ENCODE results near the gene CTSV. TPM values are rescaled to one million over a fixed set of nuclear protein-coding genes. Genes with fewer than 3 reads are reported as not detected.
"Not testable (repeated sequence)": the region's sequence is repeated elsewhere in the genome, so short reads cannot be mapped to it uniquely, and the experiment has no call there.

CTSV gene
- total RNA-seq, 1 donor, result 0.18 TPM

GRCh38 chr9:97041898-97042297 lies 3.0 kb upstream of the CTSV start:
- no peak for TF ChIP-seq CTCF (IDR thresholded peaks at IDR 0.05; ENCODE audit: insufficient read depth, low read length)
- H3K4me3 ChIP-seq (ENCODE audit: low read depth, low read length), result no peak overlapping the region
- no peak for DNase-seq (ENCODE audit: low read depth)

GRCh38 chr9:97039514-97039860 lies 545 bp upstream of the CTSV start:
- H3K4me3 ChIP-seq (ENCODE audit: low read depth, low read length), result peak overlapping the region; percentile 66
- TF ChIP-seq CTCF (IDR thresholded peaks at IDR 0.05; ENCODE audit: insufficient read depth, low read length), result no peak
- DNase-seq (ENCODE audit: low read depth), result peak; percentile 55

GRCh38 chr9:97023505-97023904 lies 15.4 kb downstream of the CTSV start:
- DNase-seq (ENCODE audit: low read depth); H3K4me3 ChIP-seq (ENCODE audit: low read depth, low read length): not testable (repeated sequence)

- H3K4me3 ChIP-seq (ENCODE audit: low read depth, low read length), result peak overlapping the region; percentile 69
- DNase-seq (ENCODE audit: low read depth), result peak; percentile 74
Measured at GRCh38 chr9:97013151-97014132, 25.5 kb downstream of the CTSV start.

- peak overlapping the region; percentile 69 for H3K4me3 ChIP-seq (ENCODE audit: low read depth, low read length)
- DNase-seq (ENCODE audit: low read depth), result peak; percentile 17
Measured at GRCh38 chr9:97012617-97013016, 26.3 kb downstream of the CTSV start.

GRCh38 chr9:97002195-97002594 lies 36.7 kb downstream of the CTSV start:
- DNase-seq (ENCODE audit: low read depth); H3K4me3 ChIP-seq (ENCODE audit: low read depth, low read length): not testable (repeated sequence)

- not testable (repeated sequence) for H3K4me3 ChIP-seq (ENCODE audit: low read depth, low read length); DNase-seq (ENCODE audit: low read depth)
Measured at GRCh38 chr9:97001338-97001737, 37.6 kb downstream of the CTSV start.

GRCh38 chr9:97000139-97000787 lies 38.7 kb downstream of the CTSV start:
- not testable (repeated sequence) for H3K4me3 ChIP-seq (ENCODE audit: low read depth, low read length); DNase-seq (ENCODE audit: low read depth)

GRCh38 chr9:96999733-97000132 lies 39.2 kb downstream of the CTSV start:
- not testable (repeated sequence) for DNase-seq (ENCODE audit: low read depth); H3K4me3 ChIP-seq (ENCODE audit: low read depth, low read length)

GRCh38 chr9:96997009-96997701 lies 41.8 kb downstream of the CTSV start:
- not testable (repeated sequence) for H3K4me3 ChIP-seq (ENCODE audit: low read depth, low read length); DNase-seq (ENCODE audit: low read depth)

- not testable (repeated sequence) for H3K4me3 ChIP-seq (ENCODE audit: low read depth, low read length); DNase-seq (ENCODE audit: low read depth)
Measured at GRCh38 chr9:96994531-96995016, 44.4 kb downstream of the CTSV start.

- H3K4me3 ChIP-seq (ENCODE audit: low read depth, low read length); DNase-seq (ENCODE audit: low read depth): not testable (repeated sequence)
Measured at GRCh38 chr9:96992303-96992702, 46.6 kb downstream of the CTSV start.

- DNase-seq (ENCODE audit: low read depth); H3K4me3 ChIP-seq (ENCODE audit: low read depth, low read length): not testable (repeated sequence)
Measured at GRCh38 chr9:96989747-96990318, 49.1 kb downstream of the CTSV start.

- not testable (repeated sequence) for H3K4me3 ChIP-seq (ENCODE audit: low read depth, low read length); DNase-seq (ENCODE audit: low read depth)
Measured at GRCh38 chr9:96984887-96985286, 54.1 kb downstream of the CTSV start.

GRCh38 chr9:96984139-96984538 lies 54.8 kb downstream of the CTSV start:
- DNase-seq (ENCODE audit: low read depth); H3K4me3 ChIP-seq (ENCODE audit: low read depth, low read length): not testable (repeated sequence)

Data from fibroblast of the aortic adventitia (primary cell).